Mononuclear cell (primary cell): ENCODE data around the gene EXOC4. TPM values are rescaled to one million over a fixed set of nuclear protein-coding genes. Genes with fewer than 3 reads are reported as not detected.

Experiments used
- H3K27me3 ChIP-seq: 2 replicates; pipeline ENCODE4 v1.6.0; 2011; ENCODE audit warnings: low read length, control low read depth; ENCODE audit not compliant: insufficient read depth
- H3K4me1 ChIP-seq: 2 replicates; pipeline ENCODE4 v1.5.1; 2011; ENCODE audit warnings: mild to moderate bottlenecking, low read length, control low read depth; ENCODE audit not compliant: insufficient read depth
- H3K4me3 ChIP-seq: 2 replicates; pipeline ENCODE4 v1.5.1; 2011; ENCODE audit warnings: mild to moderate bottlenecking, low read length, moderate library complexity
- H3K9me3 ChIP-seq: 2 replicates; pipeline ENCODE4 v1.5.1; 2011; ENCODE audit warnings: low read depth, mild to moderate bottlenecking, control low read depth, low read length
- total RNA-seq: library from RNA; depleted of rRNA; stranded (reverse); fragments of >200 nt; gene quantifications from one replicate; pipeline ENCODE4 v1.2.3, GENCODE V29; 2012

EXOC4 gene
- total RNA-seq, 1 donor = 106 TPM

- H3K4me1 ChIP-seq = no peaks in the 10 kb centered on the region
- H3K4me3 ChIP-seq = no peak overlapping the region
- peaks cover 26% of the 10 kb centered on the region for H3K9me3 ChIP-seq
- H3K27me3 ChIP-seq = no peaks in the 10 kb centered on the region
Observed at GRCh38 chr7:133354546-133355324, 101.9 kb downstream of the EXOC4 start.

GRCh38 chr7:133355325-133355708, 102.4 kb downstream of the EXOC4 start:
- Histone ChIP-seq H3K4me1 (no peaks in the 10 kb centered on the region), H3K4me3 (no peak overlapping the region), H3K9me3 (peaks cover 26% of the 10 kb centered on the region), H3K27me3 (no peaks in the 10 kb centered on the region)

- peaks cover 26% of the 10 kb centered on the region for H3K9me3 ChIP-seq
- no peaks in the 10 kb centered on the region for H3K27me3 ChIP-seq
- H3K4me1 ChIP-seq = no peaks in the 10 kb centered on the region
- H3K4me3 ChIP-seq = no peak overlapping the region
Observed at GRCh38 chr7:133355822-133356221, 102.9 kb downstream of the EXOC4 start.

- H3K9me3 ChIP-seq = peaks cover under 1% of the 10 kb centered on the region
- no peaks in the 10 kb centered on the region for H3K4me1 ChIP-seq
Observed at GRCh38 chr7:133358708-133359107, 105.8 kb downstream of the EXOC4 start.

GRCh38 chr7:133359449-133359848, 106.6 kb downstream of the EXOC4 start:
- Histone ChIP-seq H3K4me1 (no peaks in the 10 kb centered on the region), H3K9me3 (no peaks in the 10 kb centered on the region), H3K4me3 (no peak overlapping the region), H3K27me3 (no peaks in the 10 kb centered on the region)

More at GRCh38 chr7:133358708-133359107, 105.8 kb downstream of the EXOC4 start:
- Histone ChIP-seq H3K4me3 (no peak overlapping the region), H3K27me3 (no peaks in the 10 kb centered on the region)

GRCh38 chr7:133360201-133360600, 107.3 kb downstream of the EXOC4 start:
- no peak overlapping the region for H3K4me3 ChIP-seq
- no peaks in the 10 kb centered on the region for H3K9me3 ChIP-seq
- peaks cover 5% of the 10 kb centered on the region for H3K4me1 ChIP-seq
- no peaks in the 10 kb centered on the region for H3K27me3 ChIP-seq

- no peak overlapping the region for H3K4me3 ChIP-seq
- peaks cover 5% of the 10 kb centered on the region for H3K4me1 ChIP-seq
- H3K9me3 ChIP-seq = no peaks in the 10 kb centered on the region
- no peaks in the 10 kb centered on the region for H3K27me3 ChIP-seq
Observed at GRCh38 chr7:133361806-133362205, 108.9 kb downstream of the EXOC4 start.

- Histone ChIP-seq H3K4me1 (peaks cover 5% of the 10 kb centered on the region), H3K9me3 (no peaks in the 10 kb centered on the region), H3K27me3 (no peaks in the 10 kb centered on the region), H3K4me3 (no peak overlapping the region)
Observed at GRCh38 chr7:133364959-133365690, 112.2 kb downstream of the EXOC4 start.

GRCh38 chr7:133365917-133366316, 113.0 kb downstream of the EXOC4 start:
- H3K9me3 ChIP-seq = no peaks in the 10 kb centered on the region
- H3K4me3 ChIP-seq = no peak overlapping the region
- peaks cover 5% of the 10 kb centered on the region for H3K4me1 ChIP-seq
- no peaks in the 10 kb centered on the region for H3K27me3 ChIP-seq

GRCh38 chr7:133367561-133367960, 114.7 kb downstream of the EXOC4 start:
- Histone ChIP-seq H3K4me1 (peaks cover 5% of the 10 kb centered on the region), H3K27me3 (no peaks in the 10 kb centered on the region), H3K4me3 (no peak overlapping the region), H3K9me3 (no peaks in the 10 kb centered on the region)

GRCh38 chr7:133369130-133369529, 116.3 kb downstream of the EXOC4 start:
- Histone ChIP-seq H3K4me3 (no peak overlapping the region), H3K27me3 (no peaks in the 10 kb centered on the region), H3K9me3 (no peaks in the 10 kb centered on the region), H3K4me1 (peaks cover 5% of the 10 kb centered on the region)

GRCh38 chr7:133371616-133372015, 118.7 kb downstream of the EXOC4 start:
- no peak overlapping the region for H3K4me3 ChIP-seq
- H3K4me1 ChIP-seq = no peaks in the 10 kb centered on the region
- H3K27me3 ChIP-seq = no peaks in the 10 kb centered on the region
- H3K9me3 ChIP-seq = no peaks in the 10 kb centered on the region

- Histone ChIP-seq H3K27me3 (no peaks in the 10 kb centered on the region), H3K4me1 (no peaks in the 10 kb centered on the region)
Observed at GRCh38 chr7:133372337-133372736, 119.5 kb downstream of the EXOC4 start.

GRCh38 chr7:133376514-133376913, 123.6 kb downstream of the EXOC4 start:
- no peaks in the 10 kb centered on the region for H3K9me3 ChIP-seq
- H3K27me3 ChIP-seq = no peaks in the 10 kb centered on the region
- H3K4me3 ChIP-seq = no peak overlapping the region
- H3K4me1 ChIP-seq = no peaks in the 10 kb centered on the region

More at GRCh38 chr7:133372337-133372736, 119.5 kb downstream of the EXOC4 start:
- Histone ChIP-seq H3K4me3 (no peak overlapping the region), H3K9me3 (no peaks in the 10 kb centered on the region)

GRCh38 chr7:133381965-133382364, 129.1 kb downstream of the EXOC4 start:
- Histone ChIP-seq H3K4me3 (no peak overlapping the region), H3K9me3 (no peaks in the 10 kb centered on the region), H3K4me1 (no peaks in the 10 kb centered on the region), H3K27me3 (no peaks in the 10 kb centered on the region)
